ENCODE data around the gene SLC35F3. TPM values are rescaled to one million over a fixed set of nuclear protein-coding genes. Genes with fewer than 3 reads are reported as not detected.

SLC35F3 gene
- polyA plus RNA-seq, 1 of the 3 experiments (the other 2 are of a cell fraction): 0.87 TPM

- WGBS (ENCODE audit: low lambda C conversion rate): 74% methylated on average over 5 of the region's 5 CpGs
- H3K9me2 ChIP-seq: no peaks in the 10 kb centered on the region
- H3K4me2 ChIP-seq: no peak overlapping the region
- CTCF ChIA-PET: interaction anchor here (0.7 to 3.3 kb wide), 4 partner anchors 13 to 189 kb away, joined by 3 to 12 read pairs (median 4); no protein-coding TSS in a partner anchor
- no peaks in the 10 kb centered on the region for H3K36me3 ChIP-seq (replicated peaks in 1 of 2; ENCODE audit: control insufficient read depth in 1 of 2, insufficient read depth in 2 of 2, low read length in 1 of 2)
- no peaks in the 10 kb centered on the region for H3K79me2 ChIP-seq (ENCODE audit: insufficient read depth)
- H2AFZ ChIP-seq (ENCODE audit: low read depth): no peak overlapping the region
- H3K9ac ChIP-seq: no peak overlapping the region
- DNase-seq: no peak
- H4K20me1 ChIP-seq (ENCODE audit: insufficient read depth): no peaks in the 10 kb centered on the region
- H3F3A ChIP-seq (replicated peaks; ENCODE audit: insufficient read depth): no peaks in the 10 kb centered on the region
- no peaks in the 10 kb centered on the region for H3K9me3 ChIP-seq
- no peaks in the 10 kb centered on the region for H3K27me3 ChIP-seq (ENCODE audit: insufficient read depth)
- no peak overlapping the region for H3K27ac ChIP-seq (ENCODE audit: low read depth in 2 of 2, low read length in 1 of 2)
- TF ChIP-seq POLR2AphosphoS5 (IDR thresholded peaks at IDR 0.05; ENCODE audit: low read depth, low read length): no peak
- TF ChIP-seq TEAD4 (IDR thresholded peaks at IDR 0.05; ENCODE audit: borderline replicate concordance, insufficient read depth): no peak
- no peak for TF ChIP-seq FOXM1 (IDR thresholded peaks at IDR 0.05; ENCODE audit: low read depth)
- POLR2A ChIA-PET: no interaction called here
- H3K4me1 ChIP-seq (ENCODE audit: control insufficient read depth in 1 of 2, insufficient read depth in 2 of 2, low read depth in 1 of 2, low read length in 1 of 2): peaks cover 0 to 9% of the 10 kb centered on the region in 2 experiments; a peak in 3 of 4 replicates
- H3K4me3 ChIP-seq (ENCODE audit: low read depth in 2 of 2, low read length in 1 of 2): no peak overlapping the region
Observed at GRCh38 chr1:234226113-234226818, 321.8 kb downstream of the SLC35F3 start.

GRCh38 chr1:234226819-234227165, 322.3 kb downstream of the SLC35F3 start:
- Histone ChIP-seq H3K4me1 (ENCODE audit: control insufficient read depth in 1 of 2, insufficient read depth in 2 of 2, low read depth in 1 of 2, low read length in 1 of 2) (peaks cover 0 to 9% of the 10 kb centered on the region in 2 experiments; a peak in 3 of 4 replicates), H3K4me3 (ENCODE audit: low read depth in 2 of 2, low read length in 1 of 2) (no peak overlapping the region), H3F3A (replicated peaks; ENCODE audit: insufficient read depth) (no peaks in the 10 kb centered on the region), H3K36me3 (replicated peaks in 1 of 2; ENCODE audit: control insufficient read depth in 1 of 2, insufficient read depth in 2 of 2, low read length in 1 of 2) (no peaks in the 10 kb centered on the region), H3K9ac (no peak overlapping the region), H3K4me2 (no peak overlapping the region), H3K27me3 (ENCODE audit: insufficient read depth) (no peaks in the 10 kb centered on the region), H3K9me3 (no peaks in the 10 kb centered on the region), H4K20me1 (ENCODE audit: insufficient read depth) (no peaks in the 10 kb centered on the region), H3K9me2 (no peaks in the 10 kb centered on the region), H3K79me2 (ENCODE audit: insufficient read depth) (no peaks in the 10 kb centered on the region), H2AFZ (ENCODE audit: low read depth) (no peak overlapping the region), H3K27ac (ENCODE audit: low read depth in 2 of 2, low read length in 1 of 2) (no peak overlapping the region)
- POLR2A ChIA-PET: no interaction called here
- 86% methylated on average over 10 of the region's 10 CpGs for WGBS (ENCODE audit: low lambda C conversion rate)
- CTCF ChIA-PET: interaction anchor here (0.7 to 3.3 kb wide), 3 partner anchors 14 to 190 kb away, joined by 3 to 12 read pairs (median 4); no protein-coding TSS in a partner anchor
- TF ChIP-seq CTCF (IDR thresholded peaks at IDR 0.05) (no peak), PBX3 (IDR thresholded peaks at IDR 0.05) (no peak), IRF3 (IDR thresholded peaks at IDR 0.05; ENCODE audit: low read depth, low read length) (no peak), TCF12 (IDR thresholded peaks at IDR 0.05) (no peak), REST (IDR thresholded peaks at IDR 0.05; ENCODE audit: low read depth, low read length) (no peak), YY1 (IDR thresholded peaks at IDR 0.05; ENCODE audit: low read depth) (no peak), EP300 (IDR thresholded peaks at IDR 0.05; ENCODE audit: borderline replicate concordance in 1 of 2, low read depth in 1 of 2, low read length in 1 of 2) (no peak), FOXM1 (IDR thresholded peaks at IDR 0.05; ENCODE audit: low read depth) (no peak), MAX (IDR thresholded peaks at IDR 0.05; ENCODE audit: low read depth) (no peak), SIN3A (IDR thresholded peaks at IDR 0.05; ENCODE audit: borderline replicate concordance, low read depth, low read length) (no peak), NFIC (IDR thresholded peaks at IDR 0.05; ENCODE audit: borderline replicate concordance) (no peak), MEF2A (IDR thresholded peaks at IDR 0.05; ENCODE audit: borderline replicate concordance, low read depth) (no peak), MXI1 (IDR thresholded peaks at IDR 0.05; ENCODE audit: low read depth, low read length) (no peak), NRF1 (IDR thresholded peaks at IDR 0.05; ENCODE audit: low read depth, low read length) (no peak), RFX5 (IDR thresholded peaks at IDR 0.05; ENCODE audit: low read length) (no peak), RXRA (IDR thresholded peaks at IDR 0.05; ENCODE audit: borderline replicate concordance, low read depth) (no peak)
- no peak for DNase-seq

All from SK-N-SH (cell line).